IMR-90 (cell line): ENCODE data around the gene KCP. TPM values are rescaled to one million over a fixed set of nuclear protein-coding genes. Genes with fewer than 3 reads are reported as not detected.

Experiments used
- ATAC-seq: fragments of 200-7000 bp; cut with Tn5 transposase; 2 replicates; pipeline ENCODE4 v1.9.1; 2020; ENCODE audit warnings: low read depth, mild to moderate bottlenecking, moderate library complexity
- BruUV-seq: library from RNA; stranded (reverse); fragments of 400-500 nt; replicated peaks from 2 replicates; lab custom pipeline; 2021; lab: Mats Ljungman, UMichigan
- CTCF ChIA-PET: fragments of 300-600 bp; formaldehyde crosslinking; extraction: SDS; loops from one replicate; lab custom pipeline; 2021; ENCODE audit warnings: antibody characterized with exemption; lab: Yijun Ruan, JAX
- POLR2A ChIA-PET: fragments of 300-600 bp; sonication (Branson Sonifier 250); formaldehyde crosslinking; loops from one replicate; lab custom pipeline; 2022; ENCODE audit warnings: antibody characterized with exemption; ENCODE audit not compliant: unreplicated experiment; lab: Charles Lee
- DNase-seq: peaks from one replicate; pipeline ENCODE4 v3.0.0; 2013
- H2AFZ ChIP-seq: replicated peaks from 2 replicates; pipeline ENCODE3; 2013; ENCODE audit warnings: low read length, mild to moderate bottlenecking; ENCODE audit not compliant: poor library complexity
- H2AK5ac ChIP-seq: 2 replicates; pipeline ENCODE4 v1.6.1; 2013; ENCODE audit warnings: low read depth, low read length, inconsistent platforms
- H2AK9ac ChIP-seq: replicated peaks from 2 replicates; pipeline ENCODE3; 2013; ENCODE audit warnings: mild to moderate bottlenecking, low read depth, low read length, moderate library complexity; ENCODE audit not compliant: poor library complexity
- H2BK120ac ChIP-seq: 2 replicates; pipeline ENCODE4 v1.6.1; 2013; ENCODE audit warnings: low read depth, low read length, inconsistent platforms
- H2BK15ac ChIP-seq: 3 replicates; pipeline ENCODE4 v1.6.1; 2013; ENCODE audit warnings: low read depth, low read length, inconsistent platforms
- H2BK20ac ChIP-seq: 2 replicates; pipeline ENCODE4 v1.6.1; 2013; ENCODE audit warnings: low read depth, mild to moderate bottlenecking, inconsistent platforms, low read length, moderate library complexity
- H2BK5ac ChIP-seq: 2 replicates; pipeline ENCODE4 v1.6.1; 2013; ENCODE audit warnings: mild to moderate bottlenecking, low read depth, low read length, inconsistent platforms; ENCODE audit not compliant: poor library complexity, severe bottlenecking
- H3K14ac ChIP-seq: replicated peaks from 2 replicates; pipeline ENCODE4 v1.6.1; 2013; ENCODE audit warnings: low read depth, low read length, inconsistent platforms
- H3K18ac ChIP-seq: 2 replicates; pipeline ENCODE4 v1.6.1; 2013; ENCODE audit warnings: low read depth, low read length, control low read depth
- H3K23ac ChIP-seq: 2 replicates; pipeline ENCODE4 v1.6.1; 2013; ENCODE audit warnings: low read depth, low read length, inconsistent platforms
- H3K27ac ChIP-seq: 2 replicates; pipeline ENCODE4 v1.5.1; 2013; ENCODE audit warnings: mild to moderate bottlenecking, control low read depth, low read length; ENCODE audit not compliant: insufficient read depth
- H3K27me3 ChIP-seq: 2 replicates; pipeline ENCODE4 v1.6.1; 2013; ENCODE audit warnings: low read length; ENCODE audit not compliant: control insufficient read depth, insufficient read depth
- H3K36me3 ChIP-seq: 2 replicates; pipeline ENCODE4 v1.6.1; 2013; ENCODE audit warnings: low read length, mixed read lengths; ENCODE audit not compliant: control insufficient read depth, insufficient read depth
- H3K4ac ChIP-seq: 2 replicates; pipeline ENCODE4 v1.6.1; 2013; ENCODE audit warnings: low read depth, low read length, inconsistent platforms
- H3K4me1 ChIP-seq: 2 replicates; pipeline ENCODE4 v1.6.1; 2013; ENCODE audit warnings: low read length, mixed read lengths; ENCODE audit not compliant: control insufficient read depth, insufficient read depth
- H3K4me2 ChIP-seq: 2 replicates; pipeline ENCODE4 v1.6.1; 2013; ENCODE audit warnings: low read depth, mild to moderate bottlenecking, control low read depth, low read length, moderate library complexity
- H3K4me3 ChIP-seq: 2 replicates; pipeline ENCODE4 v1.5.1; 2013; ENCODE audit warnings: low read depth, mild to moderate bottlenecking, control low read depth, low read length, moderate library complexity; ENCODE audit not compliant: insufficient read depth
- H3K56ac ChIP-seq: 2 replicates; pipeline ENCODE4 v1.6.1; 2013; ENCODE audit warnings: low read length, inconsistent platforms; ENCODE audit not compliant: insufficient read depth; ENCODE audit errors: extremely low read depth
- H3K79me1 ChIP-seq, 2 experiments: 2 replicates each; pipeline ENCODE4 v1.6.1; 2013; ENCODE audit warnings: low read length in 2 of 2, inconsistent platforms in 1 of 2, low read depth in 1 of 2
- H3K9ac ChIP-seq: 2 replicates; pipeline ENCODE4 v1.6.1; 2013; ENCODE audit warnings: low read depth, low read length, control low read depth
- H3K9me1 ChIP-seq: 2 replicates; pipeline ENCODE4 v1.6.1; 2013; ENCODE audit warnings: low read length, inconsistent platforms; ENCODE audit not compliant: insufficient read depth
- H3K9me3 ChIP-seq: 2 replicates; pipeline ENCODE4 v1.6.1; 2013; ENCODE audit warnings: low read length; ENCODE audit not compliant: control insufficient read depth, insufficient read depth
- H4K20me1 ChIP-seq: 2 replicates; pipeline ENCODE4 v1.6.1; 2013; ENCODE audit warnings: low read length, inconsistent platforms; ENCODE audit not compliant: insufficient read depth
- H4K5ac ChIP-seq: 2 replicates; pipeline ENCODE4 v1.6.1; 2013; ENCODE audit warnings: mild to moderate bottlenecking, low read depth, low read length, control low read depth
- H4K8ac ChIP-seq, 2 experiments: 2 replicates each; pipeline ENCODE4 v1.6.1; 2013; ENCODE audit warnings: low read depth in 2 of 2, low read length in 2 of 2, control low read depth in 1 of 2, inconsistent platforms in 1 of 2
- H4K91ac ChIP-seq: 2 replicates; pipeline ENCODE4 v1.6.1; 2013; ENCODE audit warnings: low read depth, low read length, inconsistent platforms; ENCODE audit not compliant: insufficient read depth
- BHLHE40 ChIP-seq: fragments of 150-350 bp; IDR thresholded peaks from 2 replicates; pipeline ENCODE4 v1.6.1; 2016; ENCODE audit warnings: mild to moderate bottlenecking, low read depth, low read length
- CEBPB ChIP-seq: IDR thresholded peaks from 2 replicates; pipeline ENCODE4 v1.6.1; 2012; ENCODE audit warnings: low read depth, low read length, improper control_type of control experiment
- CHD1 ChIP-seq: IDR thresholded peaks from 2 replicates; pipeline ENCODE4 v1.6.1; 2012; ENCODE audit warnings: low read depth, low read length, improper control_type of control experiment
- CTCF ChIP-seq: conservative IDR thresholded peaks from 2 replicates; pipeline ENCODE4 v1.5.1; 2012; ENCODE audit warnings: mild to moderate bottlenecking, low read depth, low read length, improper control_type of control experiment
- ELK1 ChIP-seq: fragments of 150-350 bp; IDR thresholded peaks from 2 replicates; pipeline ENCODE4 v1.6.1; 2016; ENCODE audit warnings: low read depth, mild to moderate bottlenecking, low read length, moderate library complexity, borderline replicate concordance
- FOS ChIP-seq: fragments of 150-350 bp; IDR thresholded peaks from 2 replicates; pipeline ENCODE4 v1.6.1; 2016; ENCODE audit warnings: low read depth, low read length
- MAFK ChIP-seq: IDR thresholded peaks from 2 replicates; pipeline ENCODE4 v1.6.1; 2012; ENCODE audit warnings: low read depth, low read length, improper control_type of control experiment
- MAZ ChIP-seq: IDR thresholded peaks from 2 replicates; pipeline ENCODE4 v1.6.1; 2012; ENCODE audit warnings: low read depth, mild to moderate bottlenecking, low read length, improper control_type of control experiment, moderate library complexity, borderline replicate concordance
- MXI1 ChIP-seq: IDR thresholded peaks from 2 replicates; pipeline ENCODE4 v1.6.1; 2012; ENCODE audit warnings: low read depth, mild to moderate bottlenecking, low read length, moderate library complexity, borderline replicate concordance
- NFE2L2 ChIP-seq: fragments of 150-350 bp; IDR thresholded peaks from 2 replicates; pipeline ENCODE4 v1.6.1; 2016; ENCODE audit warnings: low read depth, mild to moderate bottlenecking, low read length
- POLR2A ChIP-seq: IDR thresholded peaks from 2 replicates; pipeline ENCODE4 v1.6.1; 2012; ENCODE audit warnings: mild to moderate bottlenecking, low read depth, low read length
- RAD21 ChIP-seq: IDR thresholded peaks from 2 replicates; pipeline ENCODE4 v1.6.1; 2012; ENCODE audit warnings: low read length, improper control_type of control experiment
- RCOR1 ChIP-seq: IDR thresholded peaks from 2 replicates; pipeline ENCODE4 v1.6.1; 2012; ENCODE audit warnings: mild to moderate bottlenecking, low read length, improper control_type of control experiment; ENCODE audit not compliant: insufficient replicate concordance
- RFX5 ChIP-seq: IDR thresholded peaks from 2 replicates; pipeline ENCODE4 v1.8.0; 2012; ENCODE audit warnings: low read depth, mild to moderate bottlenecking, low read length, moderate library complexity
- SMC3 ChIP-seq: fragments of 150-350 bp; IDR thresholded peaks from 2 replicates; pipeline ENCODE4 v1.6.1; 2016; ENCODE audit warnings: low read depth, mild to moderate bottlenecking, antibody characterized with exemption, low read length, moderate library complexity
- USF2 ChIP-seq: fragments of 150-350 bp; IDR thresholded peaks from 2 replicates; pipeline ENCODE4 v1.6.1; 2017; ENCODE audit warnings: mild to moderate bottlenecking, antibody characterized with exemption, low read length, low read depth
- WGBS, 2 experiments: methylation state at CpG; one replicate each; pipeline versions ENCODE4 v1.1.5 to v1.1.7; 2013; ENCODE audit warnings: missing lambda C conversion rate in 2 of 2; ENCODE audit not compliant: insufficient read length in 1 of 2; ENCODE audit errors: extremely low coverage in 2 of 2; 5-methylcytosine and 5-hydroxymethylcytosine counted together
- dilution Hi-C: fragments of 300-500 bp; cut with HindIII; formaldehyde crosslinking; loops from one replicate; pipeline ENCODE4 v1.14.3; 2018; ENCODE audit warnings: low sequenced_read_pairs; ENCODE audit not compliant: unreplicated experiment
- in situ Hi-C: fragments of 300-500 bp; cut with MboI; formaldehyde crosslinking; loops from 3 replicates; pipeline ENCODE4 v1.14.3; 2019; ENCODE audit warnings: low sequenced_read_pairs, inconsistent platforms, mixed read lengths
- intact Hi-C: fragments of 100-400 bp; cut with micrococcal nuclease; formaldehyde crosslinking; loops from 2 replicates; pipeline ENCODE4 v1.10.0; 2022
- polyA plus RNA-seq, 3 experiments: library from polyadenylated mRNA; depleted of rRNA; stranded (reverse); fragments of >200 nt; gene quantifications; 2 replicates each; pipeline ENCODE4 v1.2.3, GENCODE V29; 2012; ENCODE audit warnings: low replicate concordance in 1 of 3
- total RNA-seq: library from RNA; depleted of rRNA; stranded (reverse); fragments of >200 nt; gene quantifications from 2 replicates; pipeline ENCODE4 v1.2.3, GENCODE V29; 2012

The KCP gene
- total and polyA plus RNA-seq, 2 of the 4 experiments (the other 2 are of a cell fraction) = 0.03 TPM; not detected in 1

- H3K4me3 ChIP-seq = no peak overlapping the region
- ChIA-PET POLR2A (no interaction called here), CTCF (interaction anchor here (1.4 kb wide), 1 partner anchor 28 kb away, joined by 4 read pairs; no protein-coding TSS in a partner anchor)
- TF ChIP-seq NFE2L2 (no peak), ELK1 (no peak), CTCF (no peak), MAZ (no peak), RCOR1 (no peak), RAD21 (no peak), FOS (no peak), BHLHE40 (no peak), MAFK (no peak), CHD1 (no peak), CEBPB (no peak), MXI1 (no peak), SMC3 (no peak), POLR2A (no peak), RFX5 (no peak), USF2 (no peak)
- no TSS peak for BruUV-seq
- H3K18ac ChIP-seq = no peak overlapping the region
- H4K5ac ChIP-seq = no peak overlapping the region
- H3K27me3 ChIP-seq = peaks cover 76% of the 10 kb centered on the region
- H3K9me3 ChIP-seq = no peaks in the 10 kb centered on the region; the same call in 1 of the 2 replicates
- no peaks in the 10 kb centered on the region for H3K9me1 ChIP-seq
- ATAC-seq (no peak), DNase-seq (no peak)
- no peaks in the 10 kb centered on the region for H3K79me1 ChIP-seq
- no peak overlapping the region for H3K14ac ChIP-seq
- H3K23ac ChIP-seq = no peak overlapping the region
- H3K36me3 ChIP-seq = no peaks in the 10 kb centered on the region
- H2BK15ac ChIP-seq = no peak overlapping the region
- no peak overlapping the region for H2AK9ac ChIP-seq
- no peak overlapping the region for H3K9ac ChIP-seq
- H3K27ac ChIP-seq = no peak overlapping the region
- no peak overlapping the region for H2AK5ac ChIP-seq
- intact Hi-C loops = no loop called here
- no peak overlapping the region for H3K4me2 ChIP-seq
- 0 out of 2 replicates have a peak, but pooled peaks cover 2% of the 10 kb centered on the region for H4K20me1 ChIP-seq
- H2AFZ ChIP-seq = no peak overlapping the region
- H2BK20ac ChIP-seq = no peak overlapping the region
- dilution Hi-C loops = no loop called here
- no peak overlapping the region for H3K4ac ChIP-seq
- H2BK120ac ChIP-seq = no peak overlapping the region
- no peak overlapping the region for H4K91ac ChIP-seq
- no peak overlapping the region for H3K56ac ChIP-seq
- in situ Hi-C loops = no loop called here
- 44% methylated on average over 5 of the region's 8 CpGs; no CpG with 5 or more reads in 1 of the 2 experiments for WGBS, 2 experiments
- peaks cover 2% of the 10 kb centered on the region; the same call in 1 of the 2 replicates for H3K4me1 ChIP-seq
- H4K8ac ChIP-seq = no peak overlapping the region
- no peak overlapping the region for H2BK5ac ChIP-seq
Observed at GRCh38 chr7:128911423-128912031, 1.0 kb upstream of the KCP start.
